T-helper 2 cell treated with Interferon-gamma antibody and Interleukin-4, amounts not matched to agents 5 μg/mL and 100 μg/mL, for 36 hours (primary cell): ENCODE data around the gene SMC6.

Source experiments
- DNase-seq: peaks from one replicate; pipeline ENCODE4 v3.0.0; 2021; ENCODE audit warnings: low spot score
- H3K27ac Mint-ChIP-seq: one replicate; pipeline ENCODE4 v1.8.0; 2021; ENCODE audit warnings: mild to moderate bottlenecking, mixed read lengths
- H3K27me3 Mint-ChIP-seq: one replicate; pipeline ENCODE4 v1.8.0; 2021; ENCODE audit warnings: low read depth, mixed read lengths
- H3K36me3 Mint-ChIP-seq: one replicate; pipeline ENCODE4 v1.8.0; 2021; ENCODE audit warnings: low read depth, mixed read lengths
- H3K4me1 Mint-ChIP-seq: one replicate; pipeline ENCODE4 v1.8.0; 2021; ENCODE audit warnings: low read depth, mixed read lengths
- H3K4me3 Mint-ChIP-seq: one replicate; pipeline ENCODE4 v1.8.0; 2022; ENCODE audit warnings: mild to moderate bottlenecking, moderate library complexity, mixed read lengths
- H3K9me3 Mint-ChIP-seq: one replicate; pipeline ENCODE4 v1.8.0; 2021; ENCODE audit warnings: mixed read lengths

SMC6 gene

GRCh38 chr2:17644997-17645720, 108.5 kb downstream of the SMC6 start:
- Mint-ChIP-seq H3K4me1 (no peaks in the 10 kb centered on the region), H3K27ac (no peak overlapping the region), H3K36me3 (no peaks in the 10 kb centered on the region), H3K27me3 (peaks cover 3% of the 10 kb centered on the region), H3K9me3 (no peaks in the 10 kb centered on the region), H3K4me3 (no peak overlapping the region)
- DNase-seq, result no peak

GRCh38 chr2:17643031-17643615, 110.5 kb downstream of the SMC6 start:
- Mint-ChIP-seq H3K27ac (no peak overlapping the region), H3K4me1 (no peaks in the 10 kb centered on the region), H3K4me3 (no peak overlapping the region), H3K9me3 (no peaks in the 10 kb centered on the region), H3K27me3 (peaks cover 3% of the 10 kb centered on the region), H3K36me3 (no peaks in the 10 kb centered on the region)
- peak; percentile 19 for DNase-seq

GRCh38 chr2:17640406-17640805, 113.2 kb downstream of the SMC6 start:
- H3K27me3 Mint-ChIP-seq, result peaks cover 3% of the 10 kb centered on the region
- H3K36me3 Mint-ChIP-seq, result no peaks in the 10 kb centered on the region
- no peak for DNase-seq
- H3K27ac Mint-ChIP-seq, result no peak overlapping the region
- no peaks in the 10 kb centered on the region for H3K4me1 Mint-ChIP-seq
- no peak overlapping the region for H3K4me3 Mint-ChIP-seq
- H3K9me3 Mint-ChIP-seq, result no peaks in the 10 kb centered on the region

- no peaks in the 10 kb centered on the region for H3K4me1 Mint-ChIP-seq
- no peaks in the 10 kb centered on the region for H3K36me3 Mint-ChIP-seq
- H3K9me3 Mint-ChIP-seq, result no peaks in the 10 kb centered on the region
- H3K4me3 Mint-ChIP-seq, result no peak overlapping the region
- H3K27ac Mint-ChIP-seq, result no peak overlapping the region
- peaks cover 6% of the 10 kb centered on the region for H3K27me3 Mint-ChIP-seq
- DNase-seq, result no peak
Observed at GRCh38 chr2:17638196-17638743, 115.3 kb downstream of the SMC6 start.

- no peak overlapping the region for H3K27ac Mint-ChIP-seq
- no peak overlapping the region for H3K4me3 Mint-ChIP-seq
- DNase-seq, result no peak
- H3K9me3 Mint-ChIP-seq, result no peaks in the 10 kb centered on the region
- peaks cover 6% of the 10 kb centered on the region for H3K27me3 Mint-ChIP-seq
- no peaks in the 10 kb centered on the region for H3K4me1 Mint-ChIP-seq
- no peaks in the 10 kb centered on the region for H3K36me3 Mint-ChIP-seq
Observed at GRCh38 chr2:17637131-17637906, 116.3 kb downstream of the SMC6 start.

- H3K36me3 Mint-ChIP-seq, result no peaks in the 10 kb centered on the region
- no peaks in the 10 kb centered on the region for H3K4me1 Mint-ChIP-seq
- DNase-seq, result no peak
- peaks cover 6% of the 10 kb centered on the region for H3K27me3 Mint-ChIP-seq
- H3K9me3 Mint-ChIP-seq, result no peaks in the 10 kb centered on the region
- no peak overlapping the region for H3K4me3 Mint-ChIP-seq
- no peak overlapping the region for H3K27ac Mint-ChIP-seq
Observed at GRCh38 chr2:17636257-17636656, 117.4 kb downstream of the SMC6 start.

- H3K27me3 Mint-ChIP-seq, result peaks cover 3% of the 10 kb centered on the region
- no peak for DNase-seq
- H3K36me3 Mint-ChIP-seq, result no peaks in the 10 kb centered on the region
- H3K9me3 Mint-ChIP-seq, result no peaks in the 10 kb centered on the region
- no peak overlapping the region for H3K27ac Mint-ChIP-seq
- H3K4me1 Mint-ChIP-seq, result no peaks in the 10 kb centered on the region
- H3K4me3 Mint-ChIP-seq, result no peak overlapping the region
Observed at GRCh38 chr2:17634997-17635396, 118.6 kb downstream of the SMC6 start.

GRCh38 chr2:17630089-17630488, 123.5 kb downstream of the SMC6 start:
- H3K9me3 Mint-ChIP-seq, result no peaks in the 10 kb centered on the region
- H3K4me1 Mint-ChIP-seq, result no peaks in the 10 kb centered on the region
- DNase-seq, result no peak
- peaks cover 3% of the 10 kb centered on the region for H3K27me3 Mint-ChIP-seq
- no peak overlapping the region for H3K4me3 Mint-ChIP-seq
- H3K36me3 Mint-ChIP-seq, result no peaks in the 10 kb centered on the region
- H3K27ac Mint-ChIP-seq, result no peak overlapping the region

- no peak for DNase-seq
- Mint-ChIP-seq H3K9me3 (no peaks in the 10 kb centered on the region), H3K27me3 (peaks cover 2% of the 10 kb centered on the region), H3K36me3 (no peaks in the 10 kb centered on the region), H3K4me1 (no peaks in the 10 kb centered on the region), H3K27ac (no peak overlapping the region), H3K4me3 (no peak overlapping the region)
Observed at GRCh38 chr2:17628349-17629261, 125.0 kb downstream of the SMC6 start.

- H3K4me1 Mint-ChIP-seq, result no peaks in the 10 kb centered on the region
- H3K4me3 Mint-ChIP-seq, result no peak overlapping the region
- no peaks in the 10 kb centered on the region for H3K9me3 Mint-ChIP-seq
- no peaks in the 10 kb centered on the region for H3K27me3 Mint-ChIP-seq
- DNase-seq, result no peak
- H3K27ac Mint-ChIP-seq, result no peak overlapping the region
- no peaks in the 10 kb centered on the region for H3K36me3 Mint-ChIP-seq
Observed at GRCh38 chr2:17627434-17627833, 126.2 kb downstream of the SMC6 start.

- H3K27ac Mint-ChIP-seq, result no peak overlapping the region
- DNase-seq, result no peak
Observed at GRCh38 chr2:17626986-17627385, 126.6 kb downstream of the SMC6 start.

GRCh38 chr2:17625446-17625845, 128.2 kb downstream of the SMC6 start:
- H3K27ac Mint-ChIP-seq, result no peak overlapping the region
- H3K9me3 Mint-ChIP-seq, result no peaks in the 10 kb centered on the region
- no peaks in the 10 kb centered on the region for H3K36me3 Mint-ChIP-seq
- no peaks in the 10 kb centered on the region for H3K4me1 Mint-ChIP-seq
- no peaks in the 10 kb centered on the region for H3K27me3 Mint-ChIP-seq
- H3K4me3 Mint-ChIP-seq, result no peak overlapping the region
- no peak for DNase-seq

More at GRCh38 chr2:17626986-17627385, 126.6 kb downstream of the SMC6 start:
- Mint-ChIP-seq H3K36me3 (no peaks in the 10 kb centered on the region), H3K27me3 (no peaks in the 10 kb centered on the region), H3K4me3 (no peak overlapping the region), H3K4me1 (no peaks in the 10 kb centered on the region), H3K9me3 (no peaks in the 10 kb centered on the region)

- Mint-ChIP-seq H3K4me3 (no peak overlapping the region), H3K27ac (no peak overlapping the region), H3K4me1 (no peaks in the 10 kb centered on the region), H3K9me3 (no peaks in the 10 kb centered on the region), H3K36me3 (no peaks in the 10 kb centered on the region), H3K27me3 (no peaks in the 10 kb centered on the region)
- no peak for DNase-seq
Observed at GRCh38 chr2:17621781-17622180, 131.8 kb downstream of the SMC6 start.
